Lower lobe of right lung (tissue), 2 donors: Measurements from ENCODE around the gene GTF2F2. TPM values are rescaled to one million over a fixed set of nuclear protein-coding genes. Genes with fewer than 3 reads are reported as not detected.
A peak's percentile ranks its signal among the peaks of the same experiment; 100 is the strongest.
"Not testable (repeated sequence)": the region's sequence is repeated elsewhere in the genome, so short reads cannot be mapped to it uniquely, and the experiment has no call there.

ENCODE experiments used
- ATAC-seq, 2 donors: fragments of 200-7000 bp; cut with Tn5 transposase; one replicate each; pipeline ENCODE4 v1.9.1; 2020 to 2022; ENCODE audit warnings: mild to moderate bottlenecking in 2 of 2, moderate library complexity in 2 of 2
- DNase-seq: peaks from one replicate; pipeline ENCODE4 v3.0.0-alpha.2; 2020
- H3K27ac ChIP-seq: fragments of 200-600 bp; one replicate; pipeline ENCODE4 v1.8.0; 2022
- H3K27me3 ChIP-seq: fragments of 200-600 bp; one replicate; pipeline ENCODE4 v1.8.0; 2022; ENCODE audit warnings: low read depth
- H3K36me3 ChIP-seq: fragments of 200-600 bp; one replicate; pipeline ENCODE4 v1.8.0; 2022; ENCODE audit warnings: mild to moderate bottlenecking
- H3K4me1 ChIP-seq: fragments of 200-600 bp; one replicate; pipeline ENCODE4 v1.8.0; 2022
- H3K4me3 ChIP-seq: fragments of 200-600 bp; one replicate; pipeline ENCODE4 v1.8.0; 2022; ENCODE audit warnings: mild to moderate bottlenecking
- H3K9me3 ChIP-seq: fragments of 200-600 bp; one replicate; pipeline ENCODE4 v1.8.0; 2022
- intact Hi-C: fragments of 100-400 bp; cut with DNase I; formaldehyde crosslinking; loops from one replicate; pipeline ENCODE4 v1.11.0; 2022
- total RNA-seq: library from RNA; stranded (reverse); fragmentation: NEBNext Ultra II Directional; extraction: Animal tissue kit (Norgen Biotek cat#: 25700); gene quantifications from one replicate; pipeline ENCODE4 v1.2.1, GENCODE V29; 2021
- TF ChIP-seq, protein P1 (sequence below): fragments of 200-600 bp; IDR thresholded peaks from one replicate; pipeline ENCODE4 v1.8.0; 2022; ENCODE audit warnings: antibody characterized with exemption, mild to moderate bottlenecking
- donor health status: DM: no; HTN: yes; CAD: no; lungs with severe emphysema.

GTF2F2 gene
- total RNA-seq, 1 donor from 2014 or later: 15.2 TPM

DNA sequence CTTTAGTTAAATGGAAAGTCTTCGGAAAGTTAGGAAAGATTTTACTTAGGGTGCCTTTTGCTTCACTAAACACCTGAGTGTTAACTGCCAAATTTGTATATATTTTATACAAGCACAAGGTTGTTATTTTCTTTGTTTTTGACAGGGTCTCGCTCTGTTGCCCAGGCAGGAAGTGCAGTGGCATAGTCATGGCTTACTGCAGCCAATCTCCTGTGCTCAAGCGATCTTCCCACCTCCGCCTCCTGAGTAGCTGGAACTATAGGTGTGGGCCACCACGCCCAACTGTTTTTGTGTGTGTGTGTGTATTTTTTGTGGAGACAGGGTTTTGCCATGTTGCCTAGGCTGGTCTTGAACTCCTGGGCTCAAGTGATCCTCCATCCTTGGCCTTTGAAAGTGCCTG is 64.4 kb downstream of the GTF2F2 start:
- H3K4me3 ChIP-seq: no peak overlapping the region
- H3K4me1 ChIP-seq: no peaks in the 10 kb centered on the region
- H3K27ac ChIP-seq: no peak overlapping the region
- H3K9me3 ChIP-seq: no peaks in the 10 kb centered on the region
- intact Hi-C loops: no loop called here
- no peak for DNase-seq
- H3K27me3 ChIP-seq: no peaks in the 10 kb centered on the region
- H3K36me3 ChIP-seq: peaks cover 3% of the 10 kb centered on the region
- ATAC-seq: no peak
- TF ChIP-seq, protein P1, sequence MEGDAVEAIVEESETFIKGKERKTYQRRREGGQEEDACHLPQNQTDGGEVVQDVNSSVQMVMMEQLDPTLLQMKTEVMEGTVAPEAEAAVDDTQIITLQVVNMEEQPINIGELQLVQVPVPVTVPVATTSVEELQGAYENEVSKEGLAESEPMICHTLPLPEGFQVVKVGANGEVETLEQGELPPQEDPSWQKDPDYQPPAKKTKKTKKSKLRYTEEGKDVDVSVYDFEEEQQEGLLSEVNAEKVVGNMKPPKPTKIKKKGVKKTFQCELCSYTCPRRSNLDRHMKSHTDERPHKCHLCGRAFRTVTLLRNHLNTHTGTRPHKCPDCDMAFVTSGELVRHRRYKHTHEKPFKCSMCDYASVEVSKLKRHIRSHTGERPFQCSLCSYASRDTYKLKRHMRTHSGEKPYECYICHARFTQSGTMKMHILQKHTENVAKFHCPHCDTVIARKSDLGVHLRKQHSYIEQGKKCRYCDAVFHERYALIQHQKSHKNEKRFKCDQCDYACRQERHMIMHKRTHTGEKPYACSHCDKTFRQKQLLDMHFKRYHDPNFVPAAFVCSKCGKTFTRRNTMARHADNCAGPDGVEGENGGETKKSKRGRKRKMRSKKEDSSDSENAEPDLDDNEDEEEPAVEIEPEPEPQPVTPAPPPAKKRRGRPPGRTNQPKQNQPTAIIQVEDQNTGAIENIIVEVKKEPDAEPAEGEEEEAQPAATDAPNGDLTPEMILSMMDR: no peak

DNA sequence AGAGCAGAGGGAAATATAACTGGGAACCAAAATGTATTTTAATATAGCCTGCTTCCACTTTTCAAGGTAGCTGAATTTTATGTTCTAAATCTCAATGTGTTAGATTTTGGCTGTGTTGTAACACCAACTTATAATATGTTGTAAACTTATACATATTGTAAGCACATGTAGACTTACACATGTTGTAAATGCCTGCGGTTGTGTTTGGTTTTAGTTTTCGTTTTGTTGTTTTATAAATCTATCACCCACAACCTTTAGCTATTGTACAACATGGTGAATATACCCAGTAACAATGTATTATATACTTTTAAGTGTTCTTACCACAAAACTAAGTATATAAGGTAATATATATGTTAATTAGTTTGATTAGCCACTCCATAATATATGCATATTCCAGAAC is 65.0 kb downstream of the GTF2F2 start:
- Histone ChIP-seq H3K9me3 (no peaks in the 10 kb centered on the region), H3K4me3 (no peak overlapping the region), H3K27ac (no peak overlapping the region), H3K36me3 (peaks cover 3% of the 10 kb centered on the region), H3K4me1 (no peaks in the 10 kb centered on the region), H3K27me3 (no peaks in the 10 kb centered on the region)
- TF ChIP-seq, protein P1: no peak
- DNase-seq (no peak), ATAC-seq (no peak)
- intact Hi-C loops: no loop called here

DNA sequence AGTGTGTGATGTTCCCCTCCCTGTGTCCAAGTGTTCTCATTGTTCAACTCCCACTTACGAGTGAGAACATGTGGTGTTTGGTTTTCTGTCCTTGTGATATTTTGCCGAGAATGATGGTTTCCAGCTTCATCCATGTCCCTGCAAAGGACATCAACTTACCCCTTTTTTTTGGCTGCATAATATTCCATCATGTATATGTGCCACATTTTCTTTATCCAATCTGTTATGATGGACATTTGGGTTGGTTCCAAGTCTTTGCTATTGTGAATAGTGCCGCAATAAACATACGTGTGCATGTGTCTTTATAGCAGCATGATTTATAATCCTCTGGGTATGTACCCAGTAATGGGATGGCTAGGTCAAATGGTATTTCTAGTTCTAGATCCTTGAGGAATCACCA is 68.8 kb downstream of the GTF2F2 start:
- H3K27me3 ChIP-seq, ATAC-seq, H3K4me3 ChIP-seq, DNase-seq, H3K27ac ChIP-seq, H3K36me3 ChIP-seq, H3K9me3 ChIP-seq, H3K4me1 ChIP-seq, intact Hi-C loops: not testable (repeated sequence)

DNA sequence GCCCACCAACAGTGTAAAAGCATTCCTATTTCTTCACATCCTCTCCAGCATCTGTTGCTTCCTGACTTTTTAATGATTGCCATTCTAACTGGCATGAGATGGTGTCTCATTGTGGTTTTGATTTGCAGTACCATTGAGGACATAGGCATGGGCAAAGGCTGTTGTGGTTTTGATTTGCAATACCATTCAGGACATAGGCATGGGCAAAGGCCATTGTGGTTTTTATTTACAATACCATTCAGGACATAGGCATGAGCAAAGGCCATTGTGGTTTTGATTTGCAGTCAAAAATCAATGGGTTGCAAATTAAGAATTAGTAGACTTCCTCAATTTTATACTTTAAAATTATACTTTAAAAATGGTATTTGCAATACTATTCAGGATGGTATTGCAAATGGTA is 69.2 kb downstream of the GTF2F2 start:
- H3K27ac ChIP-seq, H3K4me1 ChIP-seq, H3K4me3 ChIP-seq, H3K36me3 ChIP-seq, H3K9me3 ChIP-seq, DNase-seq, intact Hi-C loops, H3K27me3 ChIP-seq: not testable (repeated sequence)
- peak; percentile 65 to 69 for ATAC-seq

DNA sequence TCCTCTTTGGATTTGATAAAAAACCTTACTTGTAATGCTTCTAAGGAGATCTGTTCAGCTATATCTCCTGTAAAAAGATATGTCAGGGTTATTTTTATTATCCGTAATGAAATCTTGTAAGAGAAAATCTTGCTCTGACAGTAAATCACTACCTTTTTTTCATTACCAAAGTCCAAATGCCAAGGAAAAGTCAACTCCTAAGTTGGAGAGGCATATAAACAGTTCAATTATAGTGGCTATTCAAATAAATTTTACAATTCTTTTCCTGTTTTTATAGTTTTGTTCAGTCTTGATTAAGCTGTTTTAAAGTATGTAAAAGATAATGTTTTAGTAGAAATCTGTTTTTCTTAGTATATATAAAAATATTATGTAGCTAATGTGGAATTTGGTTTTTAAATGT is 71.6 kb downstream of the GTF2F2 start:
- TF ChIP-seq, protein P1: no peak

DNA sequence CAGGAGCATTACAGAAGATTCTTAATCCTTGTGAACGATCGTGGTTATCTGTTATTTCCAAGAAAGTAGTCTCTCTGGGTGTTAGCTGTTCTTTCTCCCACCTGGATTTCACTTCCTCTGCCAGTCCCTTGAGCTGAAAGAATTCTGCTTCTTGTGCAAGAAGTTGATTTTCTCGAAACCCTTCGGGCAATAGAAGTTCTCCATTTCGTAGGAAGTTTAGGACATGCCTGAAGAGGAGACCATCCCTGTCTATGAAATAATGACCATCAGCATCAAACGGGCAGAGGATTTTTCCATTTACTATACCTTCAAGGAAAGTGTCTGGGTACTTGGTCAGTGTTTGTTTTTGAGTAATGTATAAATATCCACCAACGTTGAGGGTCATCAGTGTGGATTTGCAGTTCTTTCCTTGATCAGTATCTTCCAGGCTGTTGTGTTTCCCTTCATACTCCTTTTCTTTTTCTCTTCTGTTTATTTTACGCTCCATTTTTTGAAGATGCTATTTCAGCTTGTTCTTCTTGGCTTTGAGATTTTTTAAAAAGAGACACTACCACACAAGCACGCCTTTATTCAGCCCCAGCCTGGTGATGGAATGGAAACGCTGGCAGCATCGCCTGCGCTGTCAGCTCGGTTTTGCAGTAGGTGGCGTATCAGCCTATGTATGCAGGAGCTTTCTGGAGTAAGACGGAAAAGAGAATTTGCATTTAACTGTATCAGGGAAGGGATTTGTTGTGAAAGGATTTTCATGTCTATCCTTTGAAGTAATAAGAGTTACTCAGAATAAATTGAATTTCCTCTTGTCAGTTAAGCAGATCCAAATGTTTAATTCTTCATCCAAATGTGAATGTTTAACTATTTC is 74.0 kb downstream of the GTF2F2 start:
- no peak for DNase-seq

More for the DNA sequence above, 71.6 kb downstream of the GTF2F2 start:
- Histone ChIP-seq H3K4me3 (no peak overlapping the region), H3K9me3 (no peaks in the 10 kb centered on the region), H3K27me3 (no peaks in the 10 kb centered on the region), H3K4me1 (peaks cover 9% of the 10 kb centered on the region), H3K36me3 (no peaks in the 10 kb centered on the region), H3K27ac (no peak overlapping the region)
- DNase-seq (no peak), ATAC-seq (no peak)
- intact Hi-C loops: no loop called here

More for the DNA sequence above, 74.0 kb downstream of the GTF2F2 start:
- intact Hi-C loops: no loop called here
- H3K36me3 ChIP-seq: no peaks in the 10 kb centered on the region
- H3K27ac ChIP-seq: no peak overlapping the region
- H3K27me3 ChIP-seq: no peaks in the 10 kb centered on the region
- H3K4me1 ChIP-seq: peaks cover 9% of the 10 kb centered on the region
- TF ChIP-seq, protein P1: no peak
- no peaks in the 10 kb centered on the region for H3K9me3 ChIP-seq
- no peak for ATAC-seq
- H3K4me3 ChIP-seq: no peak overlapping the region
